K562 (cell line): ENCODE measurements around the gene POLD4. TPM values are rescaled to one million over a fixed set of nuclear protein-coding genes. Genes with fewer than 3 reads are reported as not detected.

Experiments used
- CBX5 ChIP-seq: IDR thresholded peaks from 2 replicates; pipeline ENCODE4 v1.6.1; 2014; ENCODE audit warnings: low read depth, borderline replicate concordance
- FIP1L1 ChIP-seq: fragments of 200-400 bp; formaldehyde crosslinking; IDR thresholded peaks from 2 replicates; pipeline ENCODE4 v1.6.1; 2018; ENCODE audit warnings: mild to moderate bottlenecking, low read depth, low read length; ENCODE audit not compliant: poor library complexity, severe bottlenecking
- FOXK1 ChIP-seq: sonication (generic); formaldehyde crosslinking; IDR thresholded peaks from 2 replicates; pipeline ENCODE4 v1.8.0; 2022; ENCODE audit warnings: missing genetic modification reagents, mild to moderate bottlenecking, borderline replicate concordance
- GATA2 ChIP-seq: sonication (generic); formaldehyde crosslinking; IDR thresholded peaks from 2 replicates; pipeline ENCODE4 v1.4.0; 2020; ENCODE audit warnings: mild to moderate bottlenecking, missing genetic modification reagents
- HDAC2 ChIP-seq: fragments of 450-650 bp; IDR thresholded peaks from 2 replicates; pipeline ENCODE4 v1.6.1; 2016; ENCODE audit warnings: mild to moderate bottlenecking
- KAT7 ChIP-seq: sonication (generic); formaldehyde crosslinking; IDR thresholded peaks from 2 replicates; pipeline ENCODE4 v1.8.0; 2022; ENCODE audit warnings: missing genetic modification reagents, mild to moderate bottlenecking, borderline replicate concordance
- MNT ChIP-seq, 2 experiments: fragments of 450-650 bp; conservative IDR thresholded peaks; 2 replicates each; pipeline ENCODE4 v1.6.1; 2017; ENCODE audit warnings: mild to moderate bottlenecking in 2 of 2, moderate library complexity in 2 of 2
- PCBP2 ChIP-seq: fragments of 200-400 bp; formaldehyde crosslinking; IDR thresholded peaks from 2 replicates; pipeline ENCODE4 v1.6.1; 2018; ENCODE audit warnings: low read length, low read depth, mild to moderate bottlenecking, moderate library complexity; ENCODE audit not compliant: poor library complexity, severe bottlenecking
- SMARCE1 ChIP-seq: fragments of 450-650 bp; IDR thresholded peaks from 2 replicates; pipeline ENCODE4 v1.7.1; 2016; ENCODE audit warnings: mild to moderate bottlenecking
- ZNF263 ChIP-seq: sonication (generic); formaldehyde crosslinking; IDR thresholded peaks from 2 replicates; pipeline ENCODE4 v1.8.0; 2022; ENCODE audit warnings: mild to moderate bottlenecking, missing genetic modification reagents, borderline replicate concordance
- polyA plus RNA-seq, 8 experiments: library from polyadenylated mRNA; depleted of rRNA in 4 of 8; stranded (reverse) in 5 of 8; unstranded in 3 of 8; fragments of >200 nt; fragmentation: Nextera tagmentation in 2 of 8; fragmentation: Illumina TruSeq in 1 of 8; extraction: Ambion mirVana in 2 of 8; extraction: Trizol in 1 of 8; gene quantifications; 2 replicates each; pipeline versions ENCODE4 v1.2.1 to v1.2.3, GENCODE V29; 2011 to 2014; ENCODE audit warnings: inconsistent platforms in 1 of 8, missing spikeins in 1 of 8
- total RNA-seq, 7 experiments: library from RNA; depleted of rRNA in 6 of 7; stranded (reverse); fragments of >200 nt in 6 of 7; fragmentation: Illumina TruSeq in 2 of 7; extraction: Trizol in 2 of 7; gene quantifications; 2 replicates each; pipeline versions ENCODE4 v1.2.1 to v1.2.3, GENCODE V29; 2011 to 2021; ENCODE audit warnings: low replicate concordance in 1 of 7

POLD4 gene
- total and polyA plus RNA-seq, 9 of the 15 experiments (the other 6 are each of a cell fraction or from before 2014, with no cell fraction given): 5.8 to 64.5 (median 18.3) TPM

GRCh38 chr11:67400942-67401494 lies 47.7 kb upstream of the POLD4 start (continued):
- TF ChIP-seq SMARCE1: 0 out of 2 replicates have a peak, but pooled peaks have one; percentile 20
- TF ChIP-seq FOXK1 (CRISPR knock-in tag): 0 out of 2 replicates have a peak, but pooled peaks have one; percentile 9
- TF ChIP-seq KAT7 (CRISPR knock-in tag): peak; percentile 86; the same call in 1 of the 2 replicates
- TF ChIP-seq CBX5: no peak
- TF ChIP-seq FIP1L1: peak; percentile 85
- TF ChIP-seq MNT (conservative IDR thresholded peaks at IDR 0.05): 0 out of 4 replicates have a peak, but pooled peaks of 1 of the 2 experiments have one; percentile 39
- no peak for TF ChIP-seq PCBP2
- 0 out of 2 replicates have a peak, but pooled peaks have one; percentile 16 for TF ChIP-seq GATA2 (CRISPR knock-in tag)
- 0 out of 2 replicates have a peak, but pooled peaks have one; percentile 56 for TF ChIP-seq ZNF263 (CRISPR knock-in tag)
- TF ChIP-seq HDAC2: no peak
